GM21825 (cell line): Measurements from ENCODE around the gene PARP1.
"Not testable (repeated sequence)": the region's sequence is repeated elsewhere in the genome, so short reads cannot be mapped to it uniquely, and the experiment has no call there.

Experiments
- ATAC-seq: cut with Tn5 transposase; IDR thresholded peaks from one replicate; pipeline ENCODE4 v1.9.1; 2021; ENCODE audit warnings: mild to moderate bottlenecking, moderate library complexity; ENCODE audit not compliant: unreplicated experiment

The PARP1 gene

GRCh38 chr1:226355669-226356551, 52.0 kb downstream of the PARP1 start:
- ATAC-seq = peak; percentile 41

- ATAC-seq = no peak
Observed at GRCh38 chr1:226355016-226355415, 52.9 kb downstream of the PARP1 start.

GRCh38 chr1:226353698-226354525, 54.0 kb downstream of the PARP1 start:
- no peak for ATAC-seq

- no peak for ATAC-seq
Observed at GRCh38 chr1:226351709-226352108, 56.2 kb downstream of the PARP1 start.

- no peak for ATAC-seq
Observed at GRCh38 chr1:226350519-226350865, 57.4 kb downstream of the PARP1 start.

GRCh38 chr1:226349801-226350518, 57.9 kb downstream of the PARP1 start:
- ATAC-seq = peak; percentile 46

- ATAC-seq = no peak
Observed at GRCh38 chr1:226349081-226349480, 58.8 kb downstream of the PARP1 start.

- ATAC-seq = no peak
Observed at GRCh38 chr1:226344441-226345259, 63.2 kb downstream of the PARP1 start.

- ATAC-seq = no peak
Observed at GRCh38 chr1:226342656-226343055, 65.2 kb downstream of the PARP1 start.

GRCh38 chr1:226340111-226340510, 67.8 kb downstream of the PARP1 start:
- ATAC-seq = not testable (repeated sequence)

GRCh38 chr1:226337276-226337875, 70.5 kb downstream of the PARP1 start:
- ATAC-seq = no peak

GRCh38 chr1:226335661-226336060, 72.2 kb downstream of the PARP1 start:
- no peak for ATAC-seq

GRCh38 chr1:226332947-226333346, 74.9 kb downstream of the PARP1 start:
- ATAC-seq = no peak

GRCh38 chr1:226329237-226329636, 78.7 kb downstream of the PARP1 start:
- ATAC-seq = no peak

- ATAC-seq = no peak
Observed at GRCh38 chr1:226327761-226328162, 80.1 kb downstream of the PARP1 start.

GRCh38 chr1:226325178-226325577, 82.7 kb downstream of the PARP1 start:
- ATAC-seq = no peak

GRCh38 chr1:226324479-226324878, 83.4 kb downstream of the PARP1 start:
- ATAC-seq = no peak

GRCh38 chr1:226322986-226323385, 84.9 kb downstream of the PARP1 start:
- ATAC-seq = no peak

- no peak for ATAC-seq
Observed at GRCh38 chr1:226320930-226321329, 87.0 kb downstream of the PARP1 start.

- no peak for ATAC-seq
Observed at GRCh38 chr1:226318471-226318870, 89.4 kb downstream of the PARP1 start.
